Left kidney (tissue), 2 donors: Measurements from ENCODE around the gene OSBP2. TPM values are rescaled to one million over a fixed set of nuclear protein-coding genes. Genes with fewer than 3 reads are reported as not detected.
"Not testable (repeated sequence)": the region's sequence is repeated elsewhere in the genome, so short reads cannot be mapped to it uniquely, and the experiment has no call there.

ENCODE experiments used
- DNase-seq: peaks from one replicate; pipeline ENCODE4 v3.0.0-alpha.2; 2013
- polyA plus RNA-seq: library from polyadenylated mRNA; unstranded; fragments of 120-200 nt; gene quantifications from one replicate; pipeline ENCODE4 v1.2.1, GENCODE V29; 2013; ENCODE audit not compliant: insufficient read length

The OSBP2 gene
- polyA plus RNA-seq, 1 donor = 5.5 TPM

DNA sequence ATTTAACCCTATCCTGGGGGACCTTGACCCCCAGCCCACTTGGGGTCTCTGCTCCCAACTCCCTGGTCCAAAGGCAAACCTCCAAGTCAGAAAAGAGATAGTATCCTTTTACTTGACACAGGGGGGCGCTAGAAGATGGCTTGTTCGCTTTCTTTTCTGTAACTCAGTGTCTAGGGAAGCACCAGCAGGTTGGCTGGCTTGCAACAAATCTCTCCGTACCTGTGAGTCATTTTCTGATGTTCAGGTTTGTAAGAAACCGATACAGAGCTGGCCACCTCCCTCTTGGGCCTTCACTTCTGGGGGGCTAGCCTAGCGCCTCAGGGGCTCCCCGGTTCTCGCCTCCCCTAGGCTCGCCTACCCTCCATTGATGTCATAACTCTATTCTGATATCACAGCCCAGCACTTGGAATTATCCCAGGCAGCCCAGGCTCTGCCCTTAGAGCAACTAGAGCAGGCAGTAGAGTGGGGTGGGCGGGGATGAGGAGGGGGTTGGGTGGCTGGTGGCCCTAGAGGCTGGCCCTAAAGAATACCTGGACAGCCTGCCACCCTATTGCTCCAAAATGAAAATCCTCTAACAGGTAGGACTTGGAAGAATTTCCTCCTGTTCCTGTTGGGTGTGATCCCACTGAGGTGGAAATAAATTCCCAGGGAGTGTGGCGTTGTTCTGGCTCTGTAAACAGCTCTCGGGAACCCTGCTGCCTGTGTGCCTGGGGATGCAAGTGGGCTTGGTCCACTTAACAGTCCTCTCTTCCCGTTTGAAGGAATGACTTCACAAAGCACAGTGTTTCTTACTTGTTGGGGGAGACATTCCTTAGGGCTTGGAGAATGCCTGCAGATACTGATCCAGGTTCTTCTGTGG, 69.4 kb downstream of the OSBP2 start:
- peak; percentile 73 for DNase-seq

DNA sequence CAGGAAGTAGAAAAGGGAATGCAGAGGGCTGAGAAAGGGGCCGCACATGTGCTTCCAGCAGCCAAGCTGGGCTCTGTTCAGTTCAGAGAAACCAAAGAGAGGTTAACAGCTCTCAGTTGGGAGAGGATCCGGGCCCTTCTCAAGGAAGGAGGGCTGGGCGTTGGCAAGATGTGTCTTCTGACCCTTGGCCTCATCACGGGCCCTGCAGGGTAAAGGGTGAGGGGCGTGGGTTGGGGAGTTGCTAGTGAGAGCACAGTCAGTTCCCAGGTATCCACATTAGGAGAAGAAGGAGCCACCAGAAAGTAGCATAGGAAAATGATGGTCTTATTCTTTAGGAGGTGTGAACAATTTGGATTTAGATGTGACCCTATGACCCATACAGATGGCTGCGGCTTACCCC, 73.0 kb downstream of the OSBP2 start:
- DNase-seq = no peak

DNA sequence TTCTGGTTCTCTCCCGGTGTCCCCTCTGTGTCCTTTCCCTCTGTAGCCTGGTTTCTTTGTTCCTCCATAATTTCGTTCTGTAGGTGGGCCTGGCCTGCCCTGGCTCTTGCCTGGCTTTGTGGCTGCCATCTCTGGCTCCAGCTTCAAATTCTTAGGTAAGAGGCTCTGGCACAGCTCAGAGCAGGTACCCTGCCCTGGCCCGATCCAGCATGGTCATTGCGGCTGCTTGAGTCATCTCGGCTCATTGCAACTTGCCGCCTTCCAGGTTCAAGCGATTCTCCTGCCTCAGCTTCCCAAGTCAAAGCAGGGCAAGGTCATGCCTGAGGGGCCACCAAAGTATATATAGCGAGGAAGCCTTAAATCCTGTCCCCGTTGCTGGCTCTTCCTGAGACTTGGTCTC, 76.0 kb downstream of the OSBP2 start:
- DNase-seq = no peak

DNA sequence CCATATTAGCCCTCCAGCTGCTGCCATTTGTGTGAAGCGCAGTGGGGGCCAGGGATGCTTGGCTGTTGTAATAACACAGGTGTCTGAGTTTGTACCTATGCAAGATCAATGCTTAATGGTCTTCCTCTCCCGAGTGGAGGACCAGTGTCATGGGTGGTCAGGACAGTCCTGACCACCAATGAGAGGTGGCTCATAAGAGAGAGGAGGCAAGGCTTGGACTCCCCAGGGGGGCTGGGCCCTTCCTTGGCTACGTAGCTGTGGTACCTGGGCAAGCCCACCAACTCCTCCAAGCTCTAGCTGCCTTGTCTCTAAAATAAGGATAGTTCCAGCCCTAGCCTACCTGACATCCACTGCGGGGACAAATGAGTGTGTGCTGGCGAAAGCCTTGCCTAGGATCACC, 79.2 kb downstream of the OSBP2 start:
- DNase-seq = no peak

DNA sequence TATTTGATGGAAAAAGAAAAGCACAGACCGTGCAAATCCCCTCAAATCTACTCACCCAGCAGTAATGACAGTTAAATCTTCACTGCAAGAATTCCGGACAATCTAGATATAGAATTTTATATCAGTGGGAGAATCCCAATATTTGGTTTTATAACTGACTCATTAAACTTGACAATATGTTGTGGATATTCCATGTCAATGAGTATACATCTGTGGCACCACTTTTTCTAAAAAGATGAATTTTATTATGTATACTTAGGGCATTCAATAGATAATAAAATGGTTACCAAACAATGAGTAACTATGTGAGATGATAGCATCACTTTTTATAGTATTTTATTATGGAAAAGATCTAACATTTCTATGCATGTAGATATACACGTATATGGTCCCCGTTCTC, 79.9 kb downstream of the OSBP2 start:
- DNase-seq = no peak

DNA sequence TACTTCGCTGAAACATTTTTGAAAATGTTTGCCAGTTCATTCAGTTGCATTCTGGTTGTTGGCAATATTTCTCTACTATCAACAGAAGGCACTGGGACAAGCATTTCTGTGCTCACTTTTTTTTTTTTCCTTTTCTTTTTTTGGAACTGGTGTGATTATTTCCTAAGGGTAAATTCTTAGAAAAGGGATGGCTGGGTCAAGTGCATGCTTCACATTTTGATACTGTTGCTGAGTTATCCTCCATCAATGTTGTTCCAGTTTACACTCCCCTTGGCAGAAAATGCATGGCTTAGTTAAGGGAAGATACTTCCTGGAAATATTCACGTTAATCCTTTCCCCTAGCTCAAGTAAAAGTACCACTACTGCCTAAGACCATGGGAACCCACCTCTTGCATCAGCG, 81.8 kb downstream of the OSBP2 start:
- no peak for DNase-seq

DNA sequence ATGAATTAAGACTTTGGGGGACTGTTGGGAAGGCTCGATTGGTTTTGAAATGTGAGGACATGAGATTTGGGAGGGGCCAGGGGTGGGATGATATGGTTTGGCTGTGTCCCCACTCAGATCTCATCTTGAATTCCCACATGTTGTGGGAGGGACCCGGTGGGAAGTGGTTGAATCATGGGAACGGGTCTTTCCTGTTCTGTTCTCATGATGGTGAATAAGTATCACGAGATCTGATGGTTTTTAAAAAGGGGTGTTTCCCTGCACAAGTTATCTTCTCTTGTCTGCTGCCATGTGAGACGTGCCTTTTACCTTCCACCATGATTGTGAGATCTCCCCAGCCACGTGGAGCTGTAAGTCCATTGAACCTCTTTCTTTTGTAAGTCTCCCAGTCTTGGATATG, 82.5 kb downstream of the OSBP2 start:
- DNase-seq = not testable (repeated sequence)

DNA sequence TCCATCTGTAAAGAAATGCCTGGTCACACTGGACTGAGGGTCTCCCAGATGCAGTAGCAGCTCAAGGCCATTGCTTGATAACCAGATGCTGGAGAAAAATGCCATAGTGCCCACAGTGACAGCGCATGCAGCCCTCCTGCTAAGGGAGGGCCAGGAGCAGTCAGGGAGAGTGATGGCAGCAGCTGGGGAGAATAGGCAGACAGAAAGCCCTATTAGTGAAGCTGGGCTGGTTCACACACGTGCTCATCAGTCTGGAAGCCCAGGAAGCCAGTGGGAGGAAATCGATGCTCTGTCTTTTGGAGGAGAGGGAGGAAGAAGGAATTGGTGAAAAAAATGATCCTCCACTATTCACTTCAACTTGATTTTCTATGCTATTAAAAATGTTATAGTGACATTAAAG, 82.9 kb downstream of the OSBP2 start:
- DNase-seq = no peak

DNA sequence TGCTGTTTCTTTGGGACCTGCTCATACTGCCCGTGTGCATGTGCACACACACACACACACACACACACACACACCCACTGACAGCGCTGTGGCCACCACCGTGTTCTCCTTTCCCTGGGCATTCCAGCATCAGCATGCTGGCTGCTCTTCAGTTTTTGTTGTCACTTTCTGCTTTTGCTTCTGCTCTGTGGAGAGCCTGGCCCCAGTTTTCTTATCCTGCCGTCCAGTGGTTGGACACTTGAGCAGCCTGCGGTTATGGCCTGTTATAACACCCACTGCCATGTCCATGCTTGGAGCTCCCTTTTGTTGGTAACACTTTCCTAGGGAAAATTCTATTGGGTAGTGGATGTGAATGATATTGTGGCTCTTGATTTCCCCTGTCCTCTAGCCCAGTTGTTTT, 83.6 kb downstream of the OSBP2 start:
- DNase-seq = no peak

DNA sequence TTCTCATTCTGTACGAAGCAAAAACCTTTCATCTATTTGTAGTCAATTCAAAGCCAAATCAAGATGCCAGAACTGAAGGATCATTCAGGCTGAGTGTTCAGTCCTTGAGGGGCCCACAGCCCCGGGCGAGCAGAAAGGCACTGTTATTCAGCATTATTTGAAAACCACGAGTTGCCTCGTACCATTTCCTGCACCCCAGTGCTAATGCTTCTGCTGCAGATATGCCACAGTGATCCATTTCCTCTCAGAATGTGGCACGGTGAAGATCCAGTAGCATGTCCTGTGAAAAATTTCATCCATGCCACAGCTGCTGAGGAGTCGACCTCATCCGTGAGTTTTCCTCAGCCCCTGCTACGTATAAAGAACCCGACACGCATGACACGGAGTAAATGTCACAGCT, 85.4 kb downstream of the OSBP2 start:
- DNase-seq = no peak

DNA sequence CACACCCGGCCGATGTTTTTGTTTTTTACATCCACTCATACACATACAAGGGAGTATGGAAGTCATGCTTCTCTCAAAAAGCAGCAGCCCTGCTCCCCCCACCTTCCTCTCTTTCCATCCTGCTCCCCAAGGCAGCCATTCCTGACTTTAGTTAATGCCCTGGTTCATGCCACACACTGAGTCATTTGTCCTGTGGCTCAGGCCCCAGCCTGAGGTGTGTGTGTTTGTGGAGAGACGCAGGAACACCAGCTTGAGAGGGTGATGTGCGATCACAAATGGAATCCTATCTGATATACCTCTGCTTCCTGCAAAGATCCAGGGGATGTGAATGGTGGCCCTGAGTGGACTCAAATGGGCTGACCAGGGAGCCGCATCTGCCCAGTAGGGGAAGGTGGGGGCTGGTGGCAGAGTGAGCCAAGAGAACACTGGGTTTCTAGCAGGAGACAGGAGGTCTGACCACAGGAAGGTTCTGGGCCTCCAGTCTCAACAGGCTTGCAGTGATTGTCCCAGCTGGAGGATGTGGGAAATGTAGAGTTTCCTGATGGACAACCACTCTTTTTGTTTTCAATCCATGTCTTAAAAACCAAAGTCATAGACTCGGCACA, 86.7 kb downstream of the OSBP2 start:
- no peak for DNase-seq

DNA sequence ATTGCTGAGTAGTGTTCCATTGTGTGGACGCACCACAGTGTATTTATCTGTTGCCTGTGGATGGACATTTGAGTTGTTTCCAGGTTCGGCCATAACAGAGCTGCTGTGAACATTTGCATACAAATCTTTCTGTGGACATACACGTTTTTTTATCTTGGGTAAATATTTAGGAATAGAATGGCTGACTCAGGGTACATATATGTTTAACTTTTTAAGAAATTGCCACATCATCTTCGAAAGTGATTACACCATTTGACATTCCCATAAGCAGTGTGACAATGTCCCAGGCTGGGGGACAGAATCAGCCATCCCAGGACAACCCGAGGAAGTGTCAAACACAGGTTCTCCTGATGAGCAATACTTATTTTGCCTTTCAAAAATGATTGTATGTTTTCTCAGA, 87.9 kb downstream of the OSBP2 start:
- DNase-seq = no peak

DNA sequence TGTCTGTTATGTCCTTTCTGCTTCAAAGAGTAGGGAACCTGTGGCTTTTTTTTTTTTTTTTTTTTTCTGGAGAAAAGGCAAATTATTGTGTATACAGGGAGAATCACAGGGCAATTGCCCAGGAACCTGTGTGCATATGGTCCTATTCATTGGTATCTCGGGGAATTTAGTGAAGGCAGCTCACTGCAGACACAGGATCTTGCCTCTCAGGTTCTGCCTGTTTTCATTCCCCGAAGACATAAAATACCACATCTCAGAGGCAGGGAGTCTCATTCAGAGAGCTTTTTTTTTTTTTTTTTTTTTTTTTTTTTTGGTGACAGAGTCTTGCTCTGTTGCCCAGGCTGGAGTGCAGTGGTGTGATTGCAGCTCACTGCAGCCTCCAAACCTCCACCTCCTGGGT, 88.3 kb downstream of the OSBP2 start:
- DNase-seq = no peak

DNA sequence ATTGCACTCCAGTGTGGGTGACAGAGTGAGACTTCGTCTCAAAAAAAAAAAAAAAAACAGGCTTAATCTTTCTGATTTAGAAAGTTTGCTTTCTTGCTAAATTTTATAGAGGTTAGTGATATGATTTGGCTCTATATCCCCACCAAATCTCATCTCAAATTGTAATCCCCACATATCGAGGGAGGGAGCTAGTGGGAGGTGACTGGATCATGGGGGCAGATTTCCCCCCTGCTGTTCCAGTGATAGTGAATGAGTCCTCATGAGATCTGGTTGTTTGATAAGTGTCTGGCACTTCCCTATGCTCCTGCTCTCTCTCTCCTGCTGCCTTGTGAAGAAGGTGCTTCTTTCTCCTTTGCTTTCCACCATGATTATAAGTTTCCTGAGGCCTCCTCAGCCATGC, 90.9 kb downstream of the OSBP2 start:
- no peak for DNase-seq

DNA sequence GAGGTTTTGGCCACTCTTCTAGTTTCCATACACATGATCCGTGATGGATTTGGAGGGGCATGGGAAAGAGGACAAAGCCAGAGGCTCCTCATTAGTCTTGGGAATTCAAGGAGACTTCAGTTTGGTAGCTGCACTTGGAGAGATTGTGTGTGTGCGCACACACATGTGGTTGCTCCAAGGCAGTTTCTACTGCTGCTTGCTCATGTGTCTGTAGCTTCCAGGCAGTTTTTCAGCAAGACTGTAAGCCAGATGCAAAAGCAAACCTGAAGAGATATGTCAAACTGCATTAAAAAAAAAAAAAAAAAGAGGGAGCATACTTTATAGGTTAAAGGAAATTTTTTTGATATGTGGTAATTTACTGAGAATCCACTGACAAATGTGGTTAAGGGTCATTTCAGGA, 95.7 kb downstream of the OSBP2 start:
- no peak for DNase-seq

DNA sequence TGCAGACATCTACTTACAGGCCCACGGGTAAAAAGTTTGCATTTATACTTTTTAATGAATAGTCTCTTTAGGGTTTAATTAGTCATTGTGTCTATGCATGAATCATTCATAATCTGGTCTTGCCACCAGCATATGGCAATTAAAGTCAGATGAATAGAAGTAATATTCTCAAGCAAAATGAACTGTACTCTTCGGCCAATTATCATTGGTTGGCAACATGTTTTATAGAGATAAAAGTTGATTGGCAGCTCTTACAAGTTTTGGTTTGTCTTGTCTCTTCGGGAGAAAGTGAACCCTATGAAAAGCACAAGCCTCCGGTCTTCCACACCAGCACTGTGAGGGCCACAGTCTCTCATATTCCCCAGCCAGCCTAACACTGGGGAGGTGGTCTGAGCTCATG, 97.8 kb downstream of the OSBP2 start:
- no peak for DNase-seq

DNA sequence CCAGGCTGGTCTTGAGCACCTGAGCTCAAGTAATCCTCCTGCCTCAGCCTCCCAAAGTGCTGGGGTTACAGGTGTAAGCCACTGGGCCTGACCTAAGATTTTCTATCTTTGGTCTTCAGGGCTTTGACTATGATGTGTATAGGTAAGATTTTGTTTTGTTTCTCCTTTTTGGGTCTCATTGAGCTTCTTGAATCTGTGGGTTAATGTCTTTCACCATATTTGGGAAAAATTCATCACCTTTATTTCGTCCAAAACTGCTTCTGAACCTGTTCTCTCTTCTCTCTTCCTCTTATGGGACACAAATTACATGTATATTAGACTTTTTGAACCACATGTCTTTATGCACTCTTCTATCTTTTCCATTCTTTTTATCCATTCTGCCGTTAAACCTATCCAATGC, 100.4 kb downstream of the OSBP2 start:
- DNase-seq = no peak

DNA sequence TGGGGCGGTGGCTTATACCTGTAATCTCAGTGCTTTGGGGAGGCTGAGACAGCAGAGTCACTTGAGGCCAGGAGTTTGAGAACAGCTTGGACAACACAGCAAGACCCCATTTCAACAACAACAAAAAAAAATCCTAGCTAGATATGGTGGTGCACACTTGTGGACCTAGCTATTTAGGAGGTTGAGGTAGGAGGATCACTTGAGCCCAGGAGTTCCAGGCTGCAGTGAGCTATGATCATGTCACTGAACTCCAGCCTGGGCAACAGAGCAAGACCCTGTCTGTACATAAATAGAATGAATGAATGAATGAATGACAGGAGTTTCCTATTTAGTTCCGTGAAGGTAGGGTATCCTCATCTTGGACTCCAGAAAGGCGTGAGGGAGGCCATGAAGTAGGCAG, 107.0 kb downstream of the OSBP2 start:
- no peak for DNase-seq

DNA sequence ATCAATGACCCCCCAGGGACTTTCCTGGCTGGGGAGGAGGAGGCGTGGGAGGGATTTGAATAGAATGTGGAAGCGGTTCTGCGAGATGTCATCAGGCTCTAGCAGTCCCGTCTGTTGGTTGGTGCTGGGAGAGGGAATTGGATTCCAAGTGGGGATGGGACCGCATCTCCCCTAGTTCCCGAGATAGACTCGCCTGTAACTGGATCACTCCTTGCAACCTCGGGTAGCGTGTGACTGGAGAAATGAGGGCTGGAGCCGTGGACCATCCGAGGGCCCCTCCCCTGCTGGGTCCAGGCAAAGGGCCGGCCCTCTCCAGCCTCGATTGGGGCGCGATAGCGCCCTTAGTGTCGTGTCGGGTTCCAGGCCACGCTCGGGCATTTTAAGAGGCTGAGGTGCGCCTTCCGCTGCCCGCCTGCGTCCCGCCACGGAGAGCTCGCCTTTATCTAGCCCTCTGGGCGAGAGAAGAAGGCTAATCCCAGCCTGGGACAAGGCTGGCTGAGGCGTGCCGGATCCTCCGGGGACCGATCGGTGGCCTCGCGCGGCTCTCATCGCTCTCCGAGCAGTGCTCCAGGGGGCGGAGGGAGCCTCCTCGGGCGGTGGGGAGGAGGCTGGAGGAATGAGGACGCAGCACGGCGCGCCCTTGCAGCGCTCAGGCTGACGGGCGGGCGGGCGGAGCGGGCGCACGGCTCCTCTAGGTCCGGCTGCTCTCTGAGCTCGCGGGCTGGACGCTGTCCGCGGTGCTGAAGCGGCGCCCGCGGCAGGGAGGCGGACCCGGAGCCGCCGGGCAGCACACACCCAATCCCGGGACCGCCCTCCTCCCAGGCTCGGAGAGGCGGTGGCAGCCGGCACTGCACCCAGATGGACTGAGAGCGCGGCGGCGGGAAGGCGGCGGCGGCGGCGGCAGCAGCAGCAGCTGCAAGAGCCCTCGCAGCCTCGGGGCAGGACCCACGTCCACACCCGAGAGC, 107.8 kb downstream of the OSBP2 start:
- DNase-seq = peak; percentile 92

DNA sequence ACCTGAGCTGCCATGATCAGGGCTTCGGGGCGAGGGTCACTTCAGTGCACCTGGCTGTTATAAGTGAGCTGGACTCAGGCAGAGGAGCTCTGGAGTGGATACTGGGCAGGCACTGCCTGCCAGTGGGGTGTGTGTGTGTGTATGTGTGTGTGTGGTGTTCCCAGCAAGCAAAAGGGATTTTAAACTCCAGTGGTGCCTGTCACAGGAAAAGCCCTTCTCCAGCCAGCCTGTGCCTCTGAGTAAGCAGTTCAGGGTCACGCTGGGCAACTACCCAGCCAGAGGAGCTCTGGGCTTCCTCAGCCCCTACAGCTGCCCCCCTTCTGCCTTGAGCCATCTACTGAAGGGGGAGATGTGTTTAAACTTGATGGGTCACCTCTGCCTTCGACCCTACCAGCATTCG, 109.0 kb downstream of the OSBP2 start:
- no peak for DNase-seq

DNA sequence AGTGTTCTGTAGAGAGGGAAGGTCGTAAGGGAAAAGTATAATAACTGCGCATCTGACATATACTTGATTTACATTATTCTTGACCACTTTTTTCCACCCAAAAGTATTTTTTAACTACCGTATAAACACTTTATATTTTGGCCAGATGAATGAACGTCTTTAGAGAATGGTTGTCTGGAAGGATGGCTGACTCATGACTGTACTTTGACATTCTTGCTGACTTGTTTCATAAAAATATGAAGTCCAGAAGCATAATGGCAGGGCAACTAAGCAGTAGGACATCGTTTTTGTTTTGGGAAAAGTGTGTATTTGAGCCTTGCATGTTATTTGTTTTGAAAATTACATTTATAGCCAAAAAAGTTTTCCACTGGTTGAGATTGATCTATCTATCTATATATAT, 110.0 kb downstream of the OSBP2 start:
- DNase-seq = no peak

DNA sequence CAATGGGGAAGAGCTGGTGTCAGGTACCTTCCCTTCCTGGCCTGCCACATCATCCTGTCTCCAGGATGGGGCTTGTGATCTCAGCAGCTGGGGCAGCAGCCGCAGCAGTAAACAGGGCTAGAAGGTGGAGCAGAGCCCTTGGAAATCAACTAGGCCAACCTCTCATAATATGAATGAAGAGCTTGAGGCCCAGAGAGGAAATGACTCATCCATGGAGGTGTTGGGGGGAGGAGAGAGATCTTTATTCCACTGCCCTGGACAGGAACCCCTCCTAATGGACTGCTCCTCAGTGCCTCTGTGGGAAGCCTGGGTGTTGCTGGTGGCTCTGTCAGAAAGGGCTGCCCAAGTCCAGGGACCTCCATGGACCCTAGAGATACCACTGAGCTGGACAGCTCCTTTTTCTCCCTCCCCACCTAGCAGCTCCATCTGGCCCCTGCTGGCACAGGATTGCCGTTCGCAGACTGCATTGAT, 111.8 kb downstream of the OSBP2 start:
- DNase-seq = no peak

DNA sequence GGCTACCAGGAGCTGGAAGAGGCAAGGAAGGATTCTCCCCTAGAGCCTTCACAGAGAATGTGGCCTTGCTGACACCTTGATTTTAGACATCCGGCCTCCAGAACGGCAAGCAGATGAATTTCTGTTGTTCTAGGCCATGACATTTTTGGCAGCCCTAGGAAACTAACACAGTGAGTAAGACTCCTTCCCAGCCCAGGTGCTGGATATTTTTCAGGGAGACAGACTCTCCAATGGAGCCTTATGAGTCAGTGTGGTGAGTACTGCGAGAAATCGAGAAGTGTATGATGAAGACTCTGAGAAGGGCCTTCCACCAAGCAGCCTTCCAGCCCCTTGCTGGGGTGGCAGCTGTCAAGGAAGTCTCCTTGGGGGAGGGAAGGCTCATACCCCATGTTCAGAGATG, 114.4 kb downstream of the OSBP2 start:
- no peak for DNase-seq
